Activated gamma-delta T cell (primary cell): Measurements from ENCODE around the gene FTO.

Source experiments
- DNase-seq: peaks from one replicate; lab custom pipeline; 2025; lab: John Stamatoyannopoulos, UW

FTO gene

DNA sequence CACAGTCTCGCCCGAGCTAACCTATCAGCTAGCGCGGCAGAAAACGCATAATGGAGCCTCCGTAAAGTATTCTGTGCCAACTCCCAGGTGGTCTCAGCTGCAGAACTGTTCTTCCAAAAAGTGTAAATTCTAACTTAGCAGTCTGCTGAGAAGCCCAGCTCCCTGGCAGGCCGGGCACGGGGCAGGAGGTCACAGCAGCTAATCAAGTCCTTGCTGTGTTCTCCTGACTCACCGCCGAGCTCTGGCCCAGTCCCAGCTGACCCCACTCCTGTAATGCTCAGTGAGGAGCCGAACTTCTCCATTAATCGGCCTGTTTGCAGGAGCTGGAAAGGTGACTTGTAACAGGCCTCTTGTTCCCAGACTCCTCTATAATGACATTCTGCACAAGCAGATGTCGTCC is 389.3 kb downstream of the FTO start:
- no peak for DNase-seq

DNA sequence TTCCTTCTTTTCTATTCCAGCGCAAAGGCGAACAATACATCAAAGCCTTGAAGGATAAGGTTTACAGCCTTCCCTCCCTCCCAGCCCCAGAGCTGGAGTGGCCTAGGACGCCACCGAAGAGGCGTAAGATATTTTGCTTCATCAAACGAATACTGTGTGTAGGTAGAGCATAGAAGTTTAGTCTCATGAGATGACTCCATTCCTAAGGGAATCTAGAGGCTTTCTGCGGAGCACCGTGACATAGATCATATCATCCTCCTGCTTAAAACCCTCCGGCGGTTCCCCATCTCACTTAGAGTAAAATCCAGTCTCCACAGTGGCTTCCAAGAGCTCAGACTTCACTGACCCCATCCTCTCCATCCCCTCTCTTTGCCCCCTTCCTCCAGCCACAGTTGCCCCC is 390.7 kb downstream of the FTO start:
- no peak for DNase-seq

DNA sequence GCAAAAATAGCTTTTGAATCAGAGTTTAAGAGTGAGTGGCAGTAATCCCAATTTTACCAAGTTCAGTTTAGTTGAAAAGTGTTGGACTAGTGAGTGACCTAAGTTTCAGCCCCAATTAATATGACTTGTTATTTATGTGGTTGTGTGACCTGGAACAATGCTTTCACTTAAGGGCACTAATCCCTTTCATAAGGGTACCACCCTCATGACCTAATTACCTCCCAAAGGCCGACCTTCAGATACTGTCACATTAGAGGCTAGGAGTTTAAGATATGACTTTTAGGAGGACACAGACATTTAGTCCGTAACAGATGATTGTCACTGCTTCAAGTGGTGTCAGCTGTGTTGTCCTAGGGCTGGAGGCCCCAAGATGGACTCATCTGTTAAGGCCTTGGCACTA is 392.7 kb downstream of the FTO start:
- DNase-seq, result no peak

DNA sequence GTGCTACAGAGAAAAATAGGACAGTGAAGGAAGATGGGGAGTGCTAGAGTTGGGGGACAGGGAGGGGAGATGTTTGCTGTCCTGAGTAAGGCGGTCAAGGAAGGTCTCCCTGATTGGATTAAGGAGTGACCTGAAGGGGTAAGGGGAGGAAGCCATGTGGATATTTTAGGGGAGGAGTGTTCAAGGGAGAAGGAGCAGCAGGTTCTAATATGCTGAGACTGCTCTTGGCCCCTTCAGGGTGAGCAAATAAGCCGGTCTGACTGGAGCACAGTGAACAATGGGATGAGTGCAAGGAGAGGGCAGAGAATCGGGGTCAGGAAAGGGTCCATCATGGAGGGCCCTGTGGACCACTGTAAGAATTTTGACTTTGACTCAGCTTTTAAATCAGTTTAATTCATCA is 393.8 kb downstream of the FTO start:
- DNase-seq, result no peak

DNA sequence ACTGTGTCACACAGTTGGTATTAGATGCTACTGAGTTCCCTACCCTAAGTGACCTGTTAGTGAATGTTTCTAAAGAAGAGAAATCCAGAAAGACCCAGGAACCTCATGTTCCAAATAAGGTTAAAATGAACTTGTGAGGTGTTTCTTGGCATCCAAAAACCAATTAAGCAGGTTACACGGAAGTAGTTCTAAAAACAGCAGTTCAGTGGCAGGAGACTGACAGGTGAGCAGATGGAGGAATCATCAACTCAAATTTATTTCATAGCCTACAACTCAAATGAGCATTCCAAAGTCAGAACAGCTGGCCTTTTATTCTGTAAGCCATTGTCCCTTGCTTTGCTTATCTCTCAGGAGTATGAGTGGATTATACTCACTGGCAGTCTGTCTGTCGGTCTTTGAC is 394.3 kb downstream of the FTO start:
- DNase-seq, result no peak

DNA sequence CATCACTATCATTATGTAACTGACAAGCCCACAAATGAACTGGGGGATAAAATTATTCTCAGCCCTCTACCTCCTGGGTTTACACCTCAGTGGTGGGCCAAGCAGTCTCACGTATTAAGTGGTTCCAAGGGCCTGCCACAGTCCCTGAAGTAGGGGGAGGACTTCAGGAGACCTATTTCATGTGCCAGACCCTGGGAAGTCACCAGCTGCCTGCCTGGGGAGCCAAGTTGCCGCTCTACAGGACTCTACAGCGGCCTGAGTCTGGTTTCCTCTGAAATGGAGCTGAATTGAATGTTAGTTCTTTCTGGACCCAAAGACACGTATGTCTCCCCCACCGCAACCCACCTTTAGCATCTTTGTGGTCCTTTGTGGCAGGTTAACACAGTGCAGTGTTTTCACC is 395.7 kb downstream of the FTO start:
- DNase-seq, result no peak

DNA sequence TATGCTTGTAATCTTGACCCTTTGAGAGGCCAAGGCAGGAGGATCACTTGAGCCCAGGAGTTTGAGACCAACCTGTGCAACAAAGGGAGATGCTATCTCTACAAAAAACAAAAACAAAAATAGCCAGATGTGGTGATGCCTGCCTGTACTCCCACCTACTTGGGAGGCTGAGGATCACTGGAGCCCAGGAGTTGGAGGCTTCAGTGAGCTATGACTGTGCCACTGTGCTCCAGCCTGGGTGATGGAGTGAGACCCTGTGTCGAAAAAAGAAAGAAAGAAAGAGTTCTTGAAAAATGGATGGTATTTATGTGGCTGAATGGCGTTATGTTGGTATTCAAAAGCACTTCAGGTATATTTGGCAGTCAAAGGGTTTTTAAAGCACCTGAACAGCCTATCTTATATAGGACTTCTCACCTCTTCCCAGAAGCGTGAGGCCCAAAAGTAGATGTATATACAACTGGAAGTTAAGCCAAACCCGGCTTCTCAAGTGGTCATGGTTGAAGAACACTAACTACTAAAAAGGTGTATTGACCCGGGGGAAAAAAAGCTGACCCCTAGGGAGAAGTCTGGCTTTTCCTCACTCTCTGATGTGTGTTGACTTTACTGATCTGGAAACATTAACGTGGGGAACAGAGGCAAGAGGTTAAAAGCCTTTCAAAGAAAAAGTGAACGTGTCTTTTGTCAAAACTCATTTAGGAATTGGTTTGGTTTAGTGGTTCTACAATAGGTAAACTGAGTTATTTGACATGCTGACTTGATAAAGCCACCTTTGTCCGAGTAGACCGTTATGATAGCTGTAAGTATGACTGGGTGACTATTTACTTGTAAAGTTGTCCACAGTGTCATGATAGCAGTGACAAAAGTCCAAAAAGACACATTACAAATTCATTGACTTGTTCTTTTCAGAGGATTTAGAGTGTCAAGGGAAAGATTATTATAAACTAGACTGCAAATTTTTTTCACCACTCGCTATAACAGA is 399.2 kb downstream of the FTO start:
- DNase-seq, result no peak

DNA sequence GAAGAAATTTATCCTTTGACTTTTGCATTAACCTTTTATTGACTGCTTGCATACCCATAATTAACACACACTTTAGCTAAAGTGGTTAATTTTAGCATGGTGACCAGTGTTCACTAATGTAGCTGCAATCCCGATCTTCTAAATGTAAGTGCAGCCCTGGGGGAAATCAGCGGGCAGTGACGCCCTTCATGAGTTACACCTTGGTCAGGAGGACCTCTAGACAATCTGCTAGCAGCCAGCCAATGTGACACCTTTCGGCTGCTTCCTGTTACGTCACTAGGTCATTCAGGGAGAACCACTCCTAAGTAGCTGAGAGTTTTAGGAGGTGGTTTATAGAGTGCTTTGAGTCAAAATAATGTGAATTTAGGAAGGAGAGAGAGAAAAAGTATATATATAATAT is 402.1 kb downstream of the FTO start:
- DNase-seq, result no peak

DNA sequence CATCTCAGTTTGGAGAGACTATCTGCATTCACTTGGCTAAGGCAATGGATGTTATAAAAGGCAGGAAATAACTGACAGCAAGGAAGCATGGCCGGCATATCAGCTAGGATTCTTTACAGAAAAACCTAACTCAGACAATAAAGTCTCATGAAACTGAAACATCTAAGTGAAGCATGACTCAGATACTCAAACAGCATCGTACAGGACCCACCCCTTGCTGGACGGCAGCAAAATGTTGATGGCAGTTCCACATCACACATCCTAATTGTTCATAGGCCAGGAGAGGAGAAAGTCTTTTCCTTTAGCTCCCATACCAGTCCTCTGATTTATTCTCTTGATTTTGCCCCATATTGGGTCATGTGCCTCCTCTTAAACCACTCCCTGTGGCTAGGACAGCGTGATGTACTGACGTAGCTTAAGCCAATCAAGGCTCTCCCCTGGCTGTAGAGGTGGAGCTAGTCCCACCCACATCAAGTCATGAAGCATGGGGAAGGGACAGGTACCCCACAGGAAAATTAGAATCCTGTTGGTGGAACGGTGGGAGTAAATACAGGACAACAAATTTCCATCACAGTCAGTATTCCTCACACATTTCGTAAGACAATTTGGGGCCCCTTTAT is 403.7 kb downstream of the FTO start:
- no peak for DNase-seq

DNA sequence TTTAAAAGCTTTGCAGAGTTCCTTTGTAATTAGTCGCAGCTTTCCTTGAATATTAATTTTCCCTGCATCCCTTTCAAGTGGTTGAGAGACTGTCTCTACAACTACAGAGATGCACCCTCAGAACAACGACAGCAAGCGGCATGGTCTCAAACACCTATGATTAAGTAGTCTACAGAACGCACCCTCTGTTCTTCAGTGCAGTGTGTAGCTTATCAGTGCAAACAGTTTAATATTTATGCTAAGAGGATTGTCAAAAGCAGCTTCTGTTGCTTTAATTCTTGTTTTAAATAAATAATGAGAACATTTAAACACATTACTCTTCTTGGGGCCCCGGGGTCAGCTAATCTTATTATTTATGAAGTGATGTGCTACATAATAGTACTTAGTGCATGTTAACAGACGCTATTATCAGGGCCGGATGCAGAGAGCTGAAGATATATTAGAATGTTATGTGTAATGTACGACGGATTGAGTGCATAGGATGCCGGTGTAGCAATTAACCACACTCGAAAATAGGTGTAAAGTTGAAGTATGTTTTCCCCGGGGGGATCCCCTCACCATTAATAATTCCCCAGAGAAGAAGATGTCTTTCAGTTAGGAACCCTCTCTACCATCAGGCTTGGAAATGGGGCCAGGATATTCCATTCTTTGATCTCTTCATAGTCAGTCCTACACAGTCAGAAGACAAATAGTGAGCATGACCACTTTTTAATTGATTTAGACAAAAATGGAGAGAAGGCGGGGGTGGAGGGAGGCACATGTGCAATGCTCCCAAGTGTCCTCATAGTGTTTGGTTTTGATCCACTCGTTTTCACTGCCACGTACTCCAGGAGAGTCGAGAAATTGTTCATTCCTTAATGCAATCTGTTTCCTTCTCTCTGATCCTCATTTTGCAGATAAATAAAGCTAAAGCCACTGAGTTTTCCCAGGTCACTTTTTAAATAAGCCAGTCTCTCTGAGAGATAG is 406.3 kb downstream of the FTO start:
- DNase-seq, result no peak

DNA sequence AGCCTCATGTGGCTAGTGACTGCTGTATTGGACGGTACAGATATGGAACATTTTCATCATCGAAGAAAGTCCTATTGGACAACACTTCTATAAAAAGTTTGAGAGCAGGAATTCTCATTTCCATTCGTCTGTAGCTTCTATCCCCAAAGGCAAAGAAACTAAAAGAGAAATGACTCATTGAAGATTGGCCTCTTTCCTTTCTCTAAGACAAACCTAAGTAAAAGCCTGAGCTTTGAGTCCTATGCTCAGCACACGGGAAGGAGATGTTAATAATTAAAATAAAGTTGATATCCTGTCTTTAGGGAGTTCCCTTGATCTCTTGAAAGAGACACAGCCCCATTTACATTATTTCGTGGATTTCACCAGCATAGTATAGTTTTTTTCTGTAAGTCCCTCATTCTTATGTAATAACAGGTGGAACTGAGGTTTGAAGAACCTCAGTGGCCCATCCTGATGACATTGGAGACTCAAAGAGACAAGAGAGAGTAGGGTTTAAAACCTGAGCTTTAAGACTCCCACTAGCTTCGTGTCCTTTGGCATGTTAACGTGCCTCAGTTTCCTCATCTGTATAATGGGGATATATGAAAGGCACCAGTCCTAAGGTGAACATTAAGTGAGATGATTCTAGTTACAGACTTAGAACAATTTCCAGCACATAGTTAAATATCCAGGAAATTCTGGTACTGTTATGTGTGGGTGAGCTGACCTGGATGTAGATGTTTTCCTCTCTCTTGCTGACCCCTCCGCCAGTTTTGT is 408.7 kb downstream of the FTO start:
- no peak for DNase-seq

DNA sequence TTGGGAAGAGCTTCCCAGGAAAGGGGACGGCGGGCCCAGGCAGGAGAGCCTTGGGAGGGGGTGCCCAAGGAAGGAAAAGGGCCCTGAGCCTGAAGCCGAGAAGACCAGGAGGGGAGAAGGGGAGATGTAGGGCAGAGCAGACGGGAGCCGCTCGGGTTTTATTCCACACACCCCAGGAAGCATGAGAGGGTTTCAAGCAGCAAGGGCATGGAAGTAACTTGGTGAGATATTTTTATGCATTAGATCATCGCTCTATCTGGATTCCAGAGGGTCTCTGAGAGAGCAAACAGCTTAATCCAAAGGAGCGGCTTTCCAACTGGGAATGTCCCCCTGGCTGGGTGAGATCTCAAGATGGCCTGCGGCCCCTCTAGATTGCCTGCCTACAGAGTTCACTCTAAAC is 411.6 kb downstream of the FTO start:
- DNase-seq, result no peak

DNA sequence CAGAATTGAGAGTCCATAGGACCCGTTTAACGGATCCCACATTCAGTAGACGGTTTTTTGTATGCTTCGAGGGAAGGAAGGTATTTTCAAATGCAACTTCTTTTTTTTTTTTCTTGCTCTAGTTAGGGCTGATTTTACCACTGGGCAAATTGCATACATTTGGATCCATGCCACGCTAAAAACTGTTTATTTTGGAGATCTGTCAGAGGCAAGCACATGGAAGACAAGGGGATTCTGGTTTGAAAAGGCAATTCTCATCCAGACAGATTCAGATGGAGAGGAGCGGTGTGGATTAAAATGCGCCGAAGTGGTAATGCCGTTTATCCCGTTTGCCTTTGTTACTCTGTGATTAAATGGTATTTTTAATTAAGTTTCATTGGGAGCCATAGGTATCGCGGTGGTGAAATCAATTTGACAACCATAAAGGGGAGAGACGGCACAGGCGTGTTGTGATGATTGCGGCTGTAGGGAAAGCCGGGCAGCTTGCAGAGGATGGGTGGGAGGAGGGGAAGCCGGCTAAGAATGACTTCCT is 412.2 kb downstream of the FTO start:
- DNase-seq, result no peak

DNA sequence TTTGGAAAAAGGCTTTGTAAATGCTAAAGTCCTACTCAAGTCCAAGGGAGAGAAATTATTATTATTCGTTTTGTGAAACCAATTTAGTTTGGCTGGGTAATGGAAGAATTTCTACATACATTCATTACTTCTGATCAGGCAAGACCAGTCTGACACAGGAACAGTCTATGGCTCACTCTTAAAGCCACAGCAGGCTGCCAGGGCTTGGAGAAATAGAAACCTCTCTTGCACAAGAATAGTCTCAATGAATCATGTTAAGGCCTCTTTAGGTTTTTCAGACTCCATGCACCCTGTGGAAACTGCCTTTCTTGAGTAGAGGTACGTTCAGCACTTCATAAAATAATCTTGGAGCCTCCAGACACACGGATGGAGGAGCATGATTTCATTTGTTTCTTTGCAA is 414.9 kb downstream of the FTO start:
- no peak for DNase-seq

DNA sequence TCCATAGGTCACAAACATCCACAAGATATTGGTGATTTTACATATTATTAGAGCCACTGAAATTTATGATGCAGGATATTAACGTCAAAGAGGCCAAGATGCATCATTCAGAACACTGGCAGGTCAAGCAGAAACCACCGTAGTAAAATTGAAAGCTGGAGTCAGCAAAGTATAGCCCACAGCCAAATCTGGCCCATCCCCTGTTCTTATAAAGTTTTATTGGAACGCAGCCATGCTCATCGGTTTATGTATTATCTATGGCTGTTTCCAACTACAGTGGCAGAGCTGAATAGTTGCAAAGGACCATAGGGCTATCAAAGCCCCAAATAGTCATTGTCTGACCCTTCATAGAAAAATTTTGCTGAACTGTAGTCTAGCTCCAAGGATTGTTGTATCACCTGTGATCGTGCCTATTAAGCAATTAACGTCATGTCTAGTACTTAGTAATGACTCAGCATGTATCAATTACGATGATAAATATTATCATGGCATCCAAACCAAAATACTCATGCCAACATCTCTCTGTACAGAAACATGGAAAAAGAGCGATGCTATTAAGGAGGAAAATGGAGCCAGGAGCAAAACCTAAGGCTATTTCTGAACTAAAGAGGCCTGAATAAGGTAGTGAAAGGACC is 417.0 kb downstream of the FTO start:
- no peak for DNase-seq

DNA sequence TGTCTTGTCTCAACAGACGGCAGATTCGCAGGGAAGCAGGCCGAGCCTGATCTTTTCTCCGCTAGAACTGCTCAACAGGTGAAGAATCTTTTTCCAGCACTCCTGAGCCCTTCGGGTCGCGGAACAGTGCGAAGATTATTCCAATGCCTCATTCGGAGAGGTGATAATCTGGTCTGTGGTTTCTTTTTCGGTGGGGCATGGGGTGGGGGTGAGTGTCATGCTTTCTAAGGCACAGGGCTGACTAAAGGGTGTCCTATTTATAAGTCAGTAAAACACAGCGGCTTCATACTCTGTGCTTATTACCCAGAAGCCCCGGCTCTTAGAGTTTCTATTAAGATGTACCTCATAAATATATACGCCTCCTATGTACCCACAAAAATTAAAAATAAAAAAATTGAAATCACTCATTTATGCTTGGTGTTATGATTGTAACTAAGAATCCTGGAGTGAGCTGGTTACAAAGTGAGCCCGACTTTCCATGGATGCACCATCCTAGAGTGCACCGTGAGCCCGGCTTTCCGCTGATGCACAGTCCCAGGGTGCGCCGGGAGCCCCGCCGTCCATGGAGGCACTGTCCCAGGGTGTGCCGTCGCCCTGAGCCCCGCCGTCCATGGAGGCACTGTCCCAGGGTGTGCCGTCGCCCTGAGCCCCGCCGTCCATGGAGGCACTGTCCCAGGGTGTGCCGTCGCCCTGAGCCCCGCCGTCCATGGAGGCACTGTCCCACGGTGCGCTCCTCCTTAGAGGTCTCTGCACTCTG is 417.8 kb downstream of the FTO start:
- no peak for DNase-seq

DNA sequence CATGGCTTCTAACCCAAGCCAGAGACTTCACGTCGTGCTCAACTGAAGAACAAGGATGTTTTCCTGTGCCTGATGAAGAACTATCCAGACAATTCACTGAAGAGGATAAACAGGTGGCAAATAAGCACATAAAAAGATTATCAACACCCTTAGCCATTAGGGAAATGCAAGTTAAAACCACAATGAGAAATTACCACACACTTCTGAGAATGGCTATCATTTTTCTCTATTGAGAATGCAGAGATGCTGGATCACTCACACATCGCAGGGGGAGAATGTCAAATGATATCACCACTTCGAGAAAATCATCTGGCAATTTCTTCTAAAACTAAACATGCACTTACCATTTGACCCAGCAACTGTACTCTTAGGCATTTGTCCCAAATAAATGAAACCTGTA is 419.8 kb downstream of the FTO start:
- no peak for DNase-seq

DNA sequence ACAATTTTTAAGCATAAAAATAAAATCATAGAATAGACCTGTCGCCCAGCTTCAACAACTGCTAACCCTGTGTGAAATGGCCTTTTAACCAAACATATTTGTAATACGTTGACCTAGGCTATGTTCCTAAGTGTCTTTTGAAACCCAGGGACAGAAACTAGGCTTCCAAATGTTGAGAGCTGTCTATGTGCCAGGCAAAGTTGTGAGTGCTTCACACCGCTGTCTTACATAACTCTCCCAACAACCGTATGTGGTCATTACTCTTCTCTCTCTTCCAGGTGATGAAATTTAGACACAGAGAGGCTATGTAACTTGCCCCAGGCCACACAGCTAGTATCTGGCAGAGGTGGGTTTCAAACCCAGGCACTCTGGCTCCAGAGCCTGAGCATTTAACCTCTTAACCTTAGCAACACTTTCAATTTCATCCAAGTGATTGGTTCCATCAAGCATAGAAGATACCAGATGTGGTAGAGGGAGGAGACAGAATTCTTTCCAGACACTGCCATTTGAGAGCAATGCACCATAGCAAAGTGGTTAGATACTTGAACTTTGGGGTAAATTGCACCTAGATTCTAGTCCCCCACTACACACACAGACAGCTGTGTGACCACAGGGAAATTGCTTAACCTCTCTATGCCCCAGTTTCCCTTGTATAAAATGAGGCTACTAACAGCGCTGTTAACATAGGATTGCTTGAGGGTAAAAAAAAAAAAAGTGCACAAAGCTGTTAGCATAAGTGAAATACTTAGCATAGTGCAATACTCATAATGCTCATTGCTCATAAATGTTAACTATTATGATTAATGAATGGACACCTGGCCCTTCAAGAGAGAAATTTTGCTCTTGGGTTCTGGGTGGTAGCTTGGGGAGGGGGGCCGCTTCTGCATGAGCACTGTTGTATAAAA is 422.0 kb downstream of the FTO start:
- DNase-seq, result no peak

DNA sequence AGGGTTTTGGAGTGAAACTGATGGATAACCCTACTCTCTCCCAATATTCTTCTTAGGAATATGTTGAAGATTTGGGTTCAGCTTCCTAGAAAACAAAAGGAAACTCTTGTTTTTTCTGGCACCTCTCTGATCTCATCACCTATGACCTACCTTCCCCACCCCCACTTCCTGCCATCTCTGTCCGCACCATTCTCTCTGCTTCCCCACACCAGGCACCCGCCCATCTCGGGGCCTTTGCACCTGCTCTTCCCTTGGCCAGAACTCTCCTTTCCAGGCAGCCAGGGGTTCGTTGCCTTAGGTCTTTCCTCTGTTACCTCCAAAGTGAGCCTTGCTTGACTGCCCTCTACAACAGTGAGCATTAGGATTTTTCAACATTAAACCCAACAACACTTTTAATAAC is 423.0 kb downstream of the FTO start:
- no peak for DNase-seq
